H1 (cell line): ENCODE results near the gene CACNB2. TPM values are rescaled to one million over a fixed set of nuclear protein-coding genes. Genes with fewer than 3 reads are reported as not detected.

Experiments
- CTCF ChIA-PET: fragments of 300-600 bp; sonication (Branson Sonifier 250); formaldehyde crosslinking; loops from one replicate; lab custom pipeline; 2021; ENCODE audit not compliant: partially characterized antibody; lab: Charles Lee
- POLR2A ChIA-PET: fragments of 300-600 bp; sonication (Branson Sonifier 250); formaldehyde crosslinking; loops from one replicate; lab custom pipeline; 2021; ENCODE audit warnings: inconsistent platforms; ENCODE audit not compliant: partially characterized antibody; lab: Charles Lee
- DNase-seq, 2 experiments: peaks; one replicate each; pipeline versions ENCODE4 v3.0.0 to v3.0.0-alpha.2; 2010 to 2022; ENCODE audit warnings: low spot score in 2 of 2, low read depth in 1 of 2, mixed read lengths in 1 of 2
- FAIRE-seq: peaks from 2 replicates; lab custom pipeline; 2011; peaks lifted over from hg19 to GRCh38; lab: Jason Lieb, UNC
- H2AFZ ChIP-seq: 2 replicates; pipeline ENCODE4 v1.8.1; 2012; ENCODE audit warnings: low read length, inconsistent platforms
- H2AK5ac ChIP-seq: 2 replicates; pipeline ENCODE4 v1.6.1; 2013; ENCODE audit warnings: low read depth, low read length
- H2BK120ac ChIP-seq: replicated peaks from 2 replicates; pipeline ENCODE3; 2013; ENCODE audit warnings: low read depth, low read length, inconsistent platforms
- H2BK12ac ChIP-seq: 2 replicates; pipeline ENCODE4 v1.6.1; 2013; ENCODE audit warnings: low read depth, low read length
- H2BK15ac ChIP-seq: 2 replicates; pipeline ENCODE4 v1.6.1; 2013; ENCODE audit warnings: low read length
- H2BK20ac ChIP-seq: 2 replicates; pipeline ENCODE4 v1.6.1; 2013; ENCODE audit warnings: low read length
- H2BK5ac ChIP-seq: 2 replicates; pipeline ENCODE4 v1.6.1; 2013; ENCODE audit warnings: low read depth, low read length
- H3K14ac ChIP-seq: 2 replicates; pipeline ENCODE4 v1.6.1; 2013; ENCODE audit warnings: inconsistent platforms; ENCODE audit not compliant: insufficient read length
- H3K18ac ChIP-seq: 2 replicates; pipeline ENCODE4 v1.6.1; 2013; ENCODE audit warnings: low read length; ENCODE audit errors: extremely low read depth
- H3K23ac ChIP-seq: 2 replicates; pipeline ENCODE4 v1.6.1; 2013; ENCODE audit warnings: inconsistent platforms; ENCODE audit not compliant: insufficient read length
- H3K23me2 ChIP-seq: 2 replicates; pipeline ENCODE4 v1.6.1; 2013; ENCODE audit warnings: low read depth, low read length
- H3K27ac ChIP-seq: 2 replicates; pipeline ENCODE4 v1.6.1; 2011; ENCODE audit warnings: low read depth, low read length, inconsistent platforms
- H3K27me3 ChIP-seq, 4 experiments: replicated peaks in 1 of 4; 1 replicate in 1 of 4; 2 replicates in 3 of 4; pipeline versions ENCODE4 v1.6.1 to v1.8.1; 2011 to 2013; ENCODE audit warnings: low read length in 3 of 4, mild to moderate bottlenecking in 3 of 4, inconsistent platforms in 2 of 4, mixed read lengths in 2 of 4, moderate library complexity in 1 of 4; ENCODE audit not compliant: control insufficient read depth in 3 of 4, insufficient read depth in 3 of 4; ENCODE audit errors: extremely low read depth in 1 of 4
- H3K36me3 ChIP-seq, 4 experiments: 2 replicates each; pipeline versions ENCODE4 v1.6.1 to v1.8.1; 2011 to 2013; ENCODE audit warnings: mild to moderate bottlenecking in 4 of 4, low read length in 3 of 4, moderate library complexity in 2 of 4, control low read depth in 1 of 4, inconsistent platforms in 1 of 4; ENCODE audit not compliant: insufficient read depth in 4 of 4, control insufficient read depth in 2 of 4
- H3K4ac ChIP-seq: replicated peaks from 2 replicates; pipeline ENCODE3; 2013; ENCODE audit warnings: low read length, low read depth, mixed read lengths, inconsistent platforms; ENCODE audit not compliant: insufficient read length
- H3K4me1 ChIP-seq, 4 experiments: replicated peaks in 1 of 4; 1 replicate in 1 of 4; 2 replicates in 3 of 4; pipeline versions ENCODE4 v1.6.1 to v1.8.1; 2011 to 2013; ENCODE audit warnings: low read length in 3 of 4, inconsistent platforms in 2 of 4, mixed read lengths in 1 of 4; ENCODE audit not compliant: insufficient read depth in 4 of 4, control insufficient read depth in 3 of 4
- H3K4me2 ChIP-seq, 2 experiments: 2 replicates each; pipeline versions ENCODE4 v1.6.1 to v1.8.1; 2011 to 2013; ENCODE audit warnings: low read depth in 2 of 2, low read length in 2 of 2, control low read depth in 1 of 2, inconsistent platforms in 1 of 2, mild to moderate bottlenecking in 1 of 2; ENCODE audit not compliant: insufficient read depth in 1 of 2
- H3K4me3 ChIP-seq, 4 experiments: fragments of 200-600, 300-600 bp in 1 of 4; sonication (generic), shearing (Covaris generic), sonication (Bioruptor Twin) in 1 of 4; 2 replicates each; pipeline versions ENCODE4 v1.5.1 to v1.8.1; 2011 to 2016; ENCODE audit warnings: low read length in 4 of 4, low read depth in 3 of 4, control low read depth in 2 of 4, inconsistent platforms in 2 of 4, mild to moderate bottlenecking in 2 of 4, mixed read lengths in 1 of 4, moderate library complexity in 1 of 4; ENCODE audit not compliant: insufficient read depth in 2 of 4; ENCODE audit errors: extremely low read depth in 1 of 4
- H3K56ac ChIP-seq: replicated peaks from 2 replicates; pipeline ENCODE3; 2013; ENCODE audit warnings: low read depth, mild to moderate bottlenecking, mixed read lengths, low read length, inconsistent platforms; ENCODE audit not compliant: insufficient read length
- H3K79me1 ChIP-seq: 2 replicates; pipeline ENCODE4 v1.6.1; 2013; ENCODE audit warnings: low read depth, low read length, control low read depth
- H3K79me2 ChIP-seq, 2 experiments: 2 replicates each; pipeline versions ENCODE4 v1.6.1 to v1.8.1; 2012 to 2013; ENCODE audit warnings: low read length in 2 of 2, mild to moderate bottlenecking in 2 of 2, inconsistent platforms in 1 of 2; ENCODE audit not compliant: insufficient read depth in 2 of 2, control insufficient read depth in 1 of 2
- H3K9ac ChIP-seq, 4 experiments: replicated peaks in 1 of 4; 1 replicate in 1 of 4; 2 replicates in 3 of 4; pipeline versions ENCODE4 v1.6.1 to v1.8.1; 2011 to 2013; ENCODE audit warnings: low read depth in 3 of 4, low read length in 3 of 4, control low read depth in 2 of 4, mild to moderate bottlenecking in 2 of 4, moderate library complexity in 2 of 4, inconsistent platforms in 1 of 4; ENCODE audit errors: extremely low read depth in 1 of 4
- H3K9me3 ChIP-seq, 2 experiments: 2 replicates each; pipeline versions ENCODE4 v1.6.1 to v1.8.1; 2012 to 2013; ENCODE audit warnings: mild to moderate bottlenecking in 2 of 2, moderate library complexity in 2 of 2, control low read depth in 1 of 2, inconsistent platforms in 1 of 2, low read depth in 1 of 2, low read length in 1 of 2, mixed read lengths in 1 of 2; ENCODE audit not compliant: insufficient read depth in 2 of 2
- H4K20me1 ChIP-seq, 2 experiments: replicated peaks in 1 of 2; 2 replicates each; pipeline versions ENCODE3 to v1.8.1; 2011 to 2013; ENCODE audit warnings: inconsistent platforms in 2 of 2, low read length in 2 of 2, mild to moderate bottlenecking in 1 of 2; ENCODE audit not compliant: insufficient read depth in 2 of 2, control insufficient read depth in 1 of 2
- H4K5ac ChIP-seq: 2 replicates; pipeline ENCODE4 v1.6.1; 2013; ENCODE audit warnings: low read length, low read depth, mixed read lengths, inconsistent platforms; ENCODE audit not compliant: insufficient read length
- H4K8ac ChIP-seq: 2 replicates; pipeline ENCODE4 v1.8.0; 2013; ENCODE audit warnings: mild to moderate bottlenecking, moderate library complexity, low read length, inconsistent platforms; ENCODE audit not compliant: insufficient read depth; ENCODE audit errors: extremely low read depth
- H4K91ac ChIP-seq: replicated peaks from 2 replicates; pipeline ENCODE3; 2013; ENCODE audit warnings: low read length, mixed read lengths, inconsistent platforms; ENCODE audit not compliant: insufficient read length
- CBX8 ChIP-seq: fragments of 300-800, 300-1000 bp; sonication (generic); IDR thresholded peaks from 2 replicates; pipeline ENCODE4 v1.7.1; 2016; ENCODE audit warnings: low read depth, low read length, borderline replicate concordance
- CEBPB ChIP-seq: IDR thresholded peaks from 2 replicates; pipeline ENCODE4 v1.6.1; 2012; ENCODE audit warnings: low read depth, low read length
- CTBP2 ChIP-seq: IDR thresholded peaks from 2 replicates; pipeline ENCODE4 v1.7.0; 2011; ENCODE audit warnings: borderline replicate concordance, mild to moderate bottlenecking, moderate library complexity, mixed read lengths, low read length; ENCODE audit not compliant: insufficient read depth, insufficient read length
- GABPA ChIP-seq: IDR thresholded peaks from 2 replicates; pipeline ENCODE4 v1.6.1; 2011; ENCODE audit warnings: mild to moderate bottlenecking, low read length, moderate library complexity, borderline replicate concordance; ENCODE audit not compliant: insufficient read depth
- GTF2F1 ChIP-seq: IDR thresholded peaks from 2 replicates; pipeline ENCODE4 v1.6.1; 2012; ENCODE audit warnings: low read depth, low read length, improper control_type of control experiment, borderline replicate concordance
- HDAC2 ChIP-seq, 2 experiments: fragments of 300-600 bp in 1 of 2; sonication (generic) in 1 of 2; IDR thresholded peaks; 2 replicates each; pipeline ENCODE4 v1.6.1; 2011 to 2012; ENCODE audit warnings: low read depth in 2 of 2, low read length in 2 of 2, mild to moderate bottlenecking in 2 of 2, moderate library complexity in 2 of 2, borderline replicate concordance in 1 of 2, inconsistent platforms in 1 of 2
- KDM1A ChIP-seq: fragments of 200-600, 300-600 bp; sonication (generic); IDR thresholded peaks from 2 replicates; pipeline ENCODE4 v1.7.1; 2016; ENCODE audit warnings: mild to moderate bottlenecking, low read length, borderline replicate concordance
- KDM5A ChIP-seq: fragments of 200-600 bp; IDR thresholded peaks from 2 replicates; pipeline ENCODE4 v1.7.1; 2012; ENCODE audit warnings: mild to moderate bottlenecking, low read length, inconsistent platforms, mixed read lengths
- RNF2 ChIP-seq: fragments of 200-900, 300-1000 bp; sonication (generic); IDR thresholded peaks from 2 replicates; pipeline ENCODE4 v1.7.1; 2016; ENCODE audit warnings: borderline replicate concordance, low read depth, mild to moderate bottlenecking, antibody characterized with exemption, low read length; ENCODE audit not compliant: poor library complexity, severe bottlenecking; ENCODE audit errors: missing control alignments
- SIRT6 ChIP-seq: IDR thresholded peaks from one replicate; pipeline ENCODE4 v1.7.1; 2012; ENCODE audit warnings: low read length, inconsistent platforms
- SIX5 ChIP-seq: IDR thresholded peaks from 2 replicates; pipeline ENCODE4 v1.6.1; 2011; ENCODE audit warnings: mild to moderate bottlenecking, low read depth, low read length
- SP4 ChIP-seq: IDR thresholded peaks from 2 replicates; pipeline ENCODE4 v1.6.1; 2012; ENCODE audit warnings: low read length, inconsistent platforms
- YY1 ChIP-seq: IDR thresholded peaks from 2 replicates; pipeline ENCODE4 v1.6.1; 2011; ENCODE audit warnings: low read depth, mild to moderate bottlenecking, low read length
- WGBS, 2 experiments: shearing (Covaris generic) in 1 of 2; methylation state at CpG; one replicate each; pipeline versions ENCODE4 v1.1.6 to v1.1.7; 2013 to 2015; ENCODE audit warnings: low lambda C conversion rate in 2 of 2, mixed read lengths in 2 of 2, inconsistent platforms in 1 of 2, low coverage in 1 of 2, missing lambda C conversion rate in 1 of 2; ENCODE audit not compliant: insufficient replicate concordance in 2 of 2, insufficient coverage in 1 of 2, insufficient read length in 1 of 2; ENCODE audit errors: extremely low coverage in 1 of 2, missing lambda C conversion rate in 1 of 2; 5-methylcytosine and 5-hydroxymethylcytosine counted together
- polyA plus RNA-seq, 7 experiments: library from polyadenylated mRNA; depleted of rRNA in 3 of 7; stranded (reverse) in 5 of 7; unstranded in 2 of 7; fragments of >200 nt in 5 of 7; fragments of 200-250 nt in 2 of 7; gene quantifications; 1 replicate in 5 of 7; 2 replicates in 1 of 7; 4 replicates in 1 of 7; pipeline versions ENCODE4 v1.2.1 to v1.2.3, GENCODE V29; 2011 to 2013; ENCODE audit warnings: missing spikeins in 2 of 7, mixed read lengths in 2 of 7
- total RNA-seq: library from RNA; stranded (reverse); fragmentation: NEBNext Ultra II Directional; extraction: Animal tissue kit (Norgen Biotek cat#: 25700); gene quantifications from 2 replicates; pipeline ENCODE4 v1.2.1, GENCODE V29; 2021

CACNB2 gene
- total and polyA plus RNA-seq, 2 of the 8 experiments (the other 6 are each of a cell fraction or from before 2014, with no cell fraction given), result 2.4 to 3.2 TPM

- H2BK20ac ChIP-seq, result no peak overlapping the region
- H2AFZ ChIP-seq, result no peak overlapping the region
- no peak overlapping the region for H3K4ac ChIP-seq
- ChIA-PET CTCF (interaction anchor here (0.6 to 1.8 kb wide), 4 partner anchors 10 to 339 kb away, joined by 3 to 6 read pairs (median 4); no protein-coding TSS in a partner anchor), POLR2A (no interaction called here)
- H2BK15ac ChIP-seq, result no peak overlapping the region
- no peak overlapping the region for H3K23ac ChIP-seq
- H3K4me2 ChIP-seq, result no peak overlapping the region
- H3K14ac ChIP-seq, result no peak overlapping the region
- DNase-seq, result no peak
- peaks cover 0 to 2% of the 10 kb centered on the region in 2 experiments for H4K20me1 ChIP-seq
- H3K27ac ChIP-seq, result no peak overlapping the region
- H2BK120ac ChIP-seq, result no peak overlapping the region
- 91% methylated on average over 5 of the region's 5 CpGs; no CpG with 5 or more reads in 1 of the 2 experiments for WGBS, 2 experiments
- no peaks in the 10 kb centered on the region for H3K36me3 ChIP-seq
- H3K4me1 ChIP-seq, result peaks cover 0 to 3% (median 1%) of the 10 kb centered on the region in 4 experiments; a peak in 3 of 7 replicates
- no peak for FAIRE-seq
- H3K27me3 ChIP-seq, result no peaks in the 10 kb centered on the region
- H3K4me3 ChIP-seq, result no peak overlapping the region
- no peak overlapping the region for H4K5ac ChIP-seq
- H3K79me1 ChIP-seq, result no peaks in the 10 kb centered on the region
- H3K23me2 ChIP-seq, result no peaks in the 10 kb centered on the region
- H3K9ac ChIP-seq, result no peak overlapping the region
- no peak overlapping the region for H3K56ac ChIP-seq
- H2BK12ac ChIP-seq, result no peak overlapping the region
- no peak overlapping the region for H4K91ac ChIP-seq
- H3K9me3 ChIP-seq, result no peaks in the 10 kb centered on the region
- H3K18ac ChIP-seq, result no peak overlapping the region
- no peaks in the 10 kb centered on the region for H3K79me2 ChIP-seq
- H2AK5ac ChIP-seq, result no peak overlapping the region
- H2BK5ac ChIP-seq, result no peak overlapping the region
- no peak overlapping the region for H4K8ac ChIP-seq
- TF ChIP-seq SP4 (no peak), CTBP2 (no peak), CEBPB (no peak), GTF2F1 (no peak), RNF2 (no peak), GABPA (no peak), SIRT6 (no peak), KDM5A (no peak), YY1 (no peak), KDM1A (no peak), SIX5 (no peak), HDAC2 (IDR thresholded peaks at IDR 0.05; ENCODE audit: borderline replicate concordance in 1 of 2, low read depth in 2 of 2, low read length in 2 of 2) (no peak), CBX8 (no peak)
These were observed 86.1 kb downstream of the CACNB2 start for GRCh38 chr10:18226336-18226735.
